Stimulated activated naive CD4-positive, alpha-beta T cell (primary cell): ENCODE data around the gene OR13J1.
"Not testable (repeated sequence)": the region's sequence is repeated elsewhere in the genome, so short reads cannot be mapped to it uniquely, and the experiment has no call there.

Source experiments
- DNase-seq, 6 experiments: peaks; one replicate each; lab custom pipeline; 2025; lab: John Stamatoyannopoulos, UW

OR13J1 gene, protein sequence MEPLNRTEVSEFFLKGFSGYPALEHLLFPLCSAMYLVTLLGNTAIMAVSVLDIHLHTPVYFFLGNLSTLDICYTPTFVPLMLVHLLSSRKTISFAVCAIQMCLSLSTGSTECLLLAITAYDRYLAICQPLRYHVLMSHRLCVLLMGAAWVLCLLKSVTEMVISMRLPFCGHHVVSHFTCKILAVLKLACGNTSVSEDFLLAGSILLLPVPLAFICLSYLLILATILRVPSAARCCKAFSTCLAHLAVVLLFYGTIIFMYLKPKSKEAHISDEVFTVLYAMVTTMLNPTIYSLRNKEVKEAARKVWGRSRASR

DNA sequence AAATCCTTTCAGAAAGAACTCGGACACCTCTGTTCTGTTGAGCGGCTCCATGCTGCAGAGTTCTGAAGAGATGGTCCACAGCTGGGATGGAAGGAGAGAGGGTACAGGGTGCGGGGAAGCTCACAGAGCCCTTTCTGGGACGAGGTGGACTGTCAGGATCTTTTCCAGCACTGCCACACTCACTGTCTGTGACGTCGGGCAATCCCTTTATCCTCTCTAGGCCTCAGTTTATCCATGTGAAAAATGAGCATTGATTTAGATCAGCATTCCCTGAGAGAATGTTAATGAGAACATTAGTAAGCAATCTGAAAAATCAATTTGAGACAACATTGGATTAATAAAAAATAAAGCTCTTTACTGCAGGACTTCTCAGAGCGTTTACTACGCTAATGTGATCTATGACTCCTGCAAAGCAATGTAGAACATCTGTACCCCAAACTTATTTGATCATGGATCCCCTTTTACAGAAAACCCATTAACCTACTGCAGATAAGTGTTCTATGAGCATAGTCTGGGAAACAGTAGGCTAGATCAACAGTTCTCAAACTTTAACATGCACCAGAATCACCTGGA lies at the start of gene OR13J1:
OR13J1 (minus strand) TSS at position 51 of the 573 bp plus-strand sequence; CDS start at position 51, 0 bp downstream.
- DNase-seq = no peak

DNA sequence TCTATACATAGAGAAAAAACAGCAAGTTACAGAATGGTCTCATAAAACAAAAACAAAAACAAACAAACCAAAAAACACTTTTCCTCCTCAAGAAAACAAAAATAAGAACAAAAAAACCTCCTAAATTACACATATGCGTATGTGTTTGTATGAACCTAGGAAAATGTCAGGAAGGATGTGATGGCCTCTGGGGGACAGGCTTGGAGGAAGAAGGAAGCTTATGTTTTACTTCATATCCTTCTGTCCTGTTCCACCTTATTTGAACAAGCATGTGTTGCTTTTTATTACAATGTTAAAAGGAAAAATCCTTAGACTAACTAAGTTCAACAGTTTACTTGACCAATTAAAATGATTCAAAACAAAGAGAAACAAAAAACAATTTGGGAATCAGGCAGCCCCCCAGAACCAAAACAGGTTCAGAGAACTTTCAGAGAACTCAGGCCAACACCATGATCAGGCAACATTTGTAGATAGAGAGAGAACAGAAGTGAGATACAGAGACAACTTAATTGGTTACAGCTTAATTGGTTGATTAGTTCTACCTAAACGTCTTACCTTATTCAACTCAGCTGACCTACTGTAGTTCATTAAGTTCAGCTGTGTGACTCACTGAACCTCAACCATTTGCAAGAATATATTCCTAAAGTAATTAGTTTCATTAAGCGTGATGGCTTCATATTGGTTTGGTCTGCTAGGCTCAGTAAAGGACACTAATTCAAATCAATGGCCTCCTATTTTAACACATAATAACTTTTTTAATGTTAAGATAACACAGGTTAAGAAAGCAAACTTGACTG lies 49.2 kb upstream of the OR13J1 start:
- DNase-seq = no peak

DNA sequence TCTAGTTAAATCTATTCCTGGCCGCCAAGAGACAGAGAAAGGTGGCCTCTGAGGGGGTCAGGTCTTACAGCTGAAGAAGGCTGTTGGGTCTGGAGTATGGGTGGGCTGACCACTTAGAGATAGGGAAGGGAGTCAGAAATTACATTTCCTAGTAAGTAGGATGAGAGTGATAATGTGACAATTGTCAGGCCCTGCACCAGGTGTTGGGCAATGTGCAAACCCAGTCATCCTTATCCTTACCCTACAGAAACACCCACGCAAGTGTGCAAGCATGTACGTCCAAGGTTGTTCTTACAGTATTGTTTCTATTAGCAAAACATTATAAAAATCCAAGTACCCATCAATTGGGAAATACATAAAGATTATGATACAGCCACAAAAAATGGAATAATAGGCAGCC lies 48.6 kb upstream of the OR13J1 start:
- DNase-seq = no peak

DNA sequence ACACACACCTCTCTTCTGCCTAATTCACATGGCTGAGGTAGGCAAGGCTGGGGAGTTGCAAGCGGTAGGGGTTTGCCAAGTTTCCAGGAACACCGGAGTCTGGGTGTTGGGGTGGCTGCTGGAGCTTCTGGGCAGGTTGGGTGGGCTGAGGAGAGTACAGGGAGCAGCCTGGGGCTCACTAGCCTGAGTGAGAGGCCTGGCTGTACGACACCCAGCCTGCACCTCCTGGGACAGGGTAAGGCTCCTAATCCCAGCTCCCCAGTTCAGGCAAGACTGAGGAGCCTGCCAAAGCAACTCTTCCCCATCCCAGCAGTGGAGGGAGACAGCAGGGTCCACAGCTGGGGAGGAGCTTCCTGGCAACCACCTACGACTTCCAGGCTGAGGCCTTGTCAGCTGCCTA lies 47.1 kb upstream of the OR13J1 start:
- no peak for DNase-seq

DNA sequence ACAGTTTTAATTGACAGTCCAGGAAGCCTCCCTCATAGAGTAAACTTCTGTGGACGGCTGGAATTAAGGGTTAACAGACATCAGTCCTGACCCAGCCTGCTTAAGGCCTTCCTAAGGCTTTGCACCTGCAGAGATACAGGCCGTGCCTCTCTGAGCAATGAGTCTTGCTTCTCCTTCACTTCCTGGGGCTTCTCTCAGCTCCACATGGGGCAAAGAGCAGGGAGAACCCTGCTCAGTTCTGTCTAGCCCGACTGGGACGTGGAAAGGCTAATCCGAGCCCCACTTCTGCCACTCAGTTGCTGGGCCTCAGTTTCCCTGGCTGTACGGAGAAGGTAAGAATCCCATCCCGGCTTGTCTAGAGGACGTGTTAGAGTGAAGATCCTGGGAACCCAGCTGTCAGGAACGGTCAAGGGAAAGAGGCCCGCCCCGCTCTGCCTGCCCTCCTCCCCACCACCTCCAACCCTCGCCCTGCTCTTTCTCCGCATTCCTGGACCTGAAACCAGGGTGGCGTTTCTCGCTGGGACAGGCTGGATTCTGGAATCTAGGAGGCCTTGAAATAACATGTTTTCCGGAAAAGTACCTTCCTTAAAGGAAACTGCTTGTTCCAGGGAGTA lies 45.6 kb upstream of the OR13J1 start:
- no peak for DNase-seq

DNA sequence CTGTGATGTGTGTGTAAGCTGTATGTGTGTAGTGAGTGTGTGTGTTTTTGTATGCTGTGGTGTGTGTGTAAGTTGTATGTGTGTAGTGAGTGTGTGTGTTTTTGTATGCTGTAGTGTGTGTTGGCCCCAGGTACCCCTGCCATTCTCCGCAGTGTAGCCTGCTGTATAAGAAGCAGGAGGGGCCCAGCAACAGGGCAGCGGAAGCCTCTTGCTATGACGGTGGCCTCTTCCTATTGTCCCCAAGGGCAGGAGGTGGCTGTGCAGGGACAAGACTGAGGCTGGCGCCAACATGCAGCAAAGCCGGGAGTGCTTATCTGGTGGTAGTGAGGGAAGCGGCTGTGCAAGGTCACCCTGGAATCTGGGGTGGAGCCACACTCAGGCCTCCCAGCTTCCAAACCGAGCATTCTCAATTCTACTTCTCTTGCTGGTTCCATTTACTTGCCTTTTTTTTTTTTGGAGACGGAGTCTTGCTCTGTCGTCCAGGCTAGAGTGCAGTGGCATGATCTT lies 44.2 kb upstream of the OR13J1 start:
- no peak for DNase-seq

DNA sequence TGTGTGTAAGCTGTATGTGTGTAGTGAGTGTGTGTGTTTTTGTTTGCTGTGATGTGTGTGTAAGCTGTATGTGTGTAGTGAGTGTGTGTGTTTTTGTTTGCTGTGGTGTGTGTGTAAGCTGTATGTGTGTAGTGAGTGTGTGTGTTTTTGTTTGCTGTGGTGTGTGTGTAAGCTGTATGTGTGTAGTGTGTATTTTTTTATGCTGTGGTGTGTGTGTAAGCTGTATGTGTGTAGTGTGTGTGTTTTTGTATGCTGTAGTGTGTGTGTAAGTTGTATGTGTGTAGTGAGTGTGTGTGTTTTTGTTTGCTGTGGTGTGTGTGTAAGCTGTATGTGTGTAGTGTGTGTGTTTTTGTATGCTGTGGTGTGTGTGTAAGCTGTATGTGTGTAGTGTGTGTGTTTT lies 43.2 kb upstream of the OR13J1 start:
- not testable (repeated sequence) for DNase-seq

DNA sequence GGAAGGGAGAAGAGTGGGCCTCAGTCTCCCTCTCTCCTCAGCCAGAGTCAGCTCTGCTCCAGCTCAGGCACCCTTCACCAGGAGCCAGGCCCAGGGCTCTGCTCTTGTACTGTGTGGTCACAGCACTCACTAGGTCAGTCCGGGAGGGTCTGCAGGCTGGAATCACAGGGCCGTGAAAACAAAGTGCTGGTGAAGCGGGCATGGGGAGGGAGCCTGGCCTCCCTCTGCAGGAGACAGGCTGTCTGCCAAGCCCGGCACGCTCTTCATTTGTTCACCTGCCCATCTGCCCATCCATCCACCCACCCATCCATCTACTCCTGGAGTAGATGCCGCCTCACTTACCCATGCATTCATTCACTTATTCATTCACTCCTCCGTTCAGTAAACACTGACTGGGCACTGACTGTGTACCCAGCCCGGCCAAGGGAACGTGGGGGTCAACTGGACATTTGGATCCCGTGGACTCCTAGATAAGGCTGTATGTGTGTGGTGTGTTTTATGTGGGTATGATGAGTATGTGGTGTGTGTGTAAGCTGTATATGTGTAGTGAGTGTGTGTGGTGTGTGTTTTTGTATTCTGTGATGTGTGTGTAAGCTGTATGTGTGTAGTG lies 42.7 kb upstream of the OR13J1 start:
- no peak for DNase-seq

DNA sequence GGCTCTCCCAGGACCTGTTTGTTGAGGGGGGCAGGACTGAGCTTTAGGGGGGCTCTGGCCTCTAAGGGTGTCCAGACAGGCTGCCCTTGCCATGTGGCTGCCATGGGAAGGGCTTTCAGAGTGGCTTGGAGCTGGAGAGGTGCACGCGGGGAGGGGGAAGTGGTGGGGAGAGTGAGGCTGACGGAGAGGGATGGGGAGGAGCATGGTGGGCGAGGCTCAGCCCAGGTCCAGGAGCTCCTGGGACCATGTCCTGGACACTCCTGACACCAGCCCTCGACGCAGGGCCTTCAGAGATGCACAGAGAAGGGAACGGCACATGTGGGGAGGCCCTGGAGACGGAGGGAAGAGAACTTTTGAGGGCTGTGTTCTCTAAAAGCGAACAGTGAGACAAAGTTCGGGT lies 41.5 kb upstream of the OR13J1 start:
- DNase-seq = no peak

DNA sequence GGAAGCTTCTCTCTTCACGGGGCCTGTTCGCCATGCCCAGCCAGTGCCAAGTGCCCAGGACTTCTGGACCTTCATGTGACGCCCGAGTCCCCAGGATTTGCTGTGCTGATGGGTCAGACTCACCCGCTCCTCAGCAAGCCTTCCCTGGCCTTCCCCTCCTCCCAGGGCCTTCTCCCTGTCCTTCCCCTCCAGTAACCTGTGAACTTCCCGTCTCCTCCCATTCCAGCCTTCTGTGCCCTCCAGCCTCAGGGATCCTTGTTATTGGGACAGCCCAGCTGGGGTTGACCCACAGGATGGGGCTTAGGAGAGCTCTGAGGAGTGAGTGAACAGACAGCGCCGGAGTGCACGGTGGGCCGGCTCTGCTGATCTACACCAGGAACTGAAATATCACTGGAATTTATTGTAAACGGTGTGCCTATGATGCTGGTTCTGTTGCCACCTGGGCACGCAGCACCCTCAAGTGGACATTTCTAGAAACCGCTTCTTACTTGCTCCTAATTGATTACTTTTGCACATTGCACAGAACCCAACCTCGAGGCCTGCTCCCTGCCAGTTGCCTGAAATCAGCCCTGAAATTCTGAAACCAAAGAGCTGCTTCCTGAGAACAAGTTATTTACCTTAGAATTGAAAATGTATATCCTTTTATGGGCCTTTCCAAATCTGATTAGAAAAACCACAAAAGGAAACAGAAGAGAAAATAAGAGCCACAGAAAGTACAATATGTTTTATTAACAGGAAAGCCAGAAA lies 40.6 kb upstream of the OR13J1 start:
- DNase-seq = peak; percentile 21 to 71 (median 30)

DNA sequence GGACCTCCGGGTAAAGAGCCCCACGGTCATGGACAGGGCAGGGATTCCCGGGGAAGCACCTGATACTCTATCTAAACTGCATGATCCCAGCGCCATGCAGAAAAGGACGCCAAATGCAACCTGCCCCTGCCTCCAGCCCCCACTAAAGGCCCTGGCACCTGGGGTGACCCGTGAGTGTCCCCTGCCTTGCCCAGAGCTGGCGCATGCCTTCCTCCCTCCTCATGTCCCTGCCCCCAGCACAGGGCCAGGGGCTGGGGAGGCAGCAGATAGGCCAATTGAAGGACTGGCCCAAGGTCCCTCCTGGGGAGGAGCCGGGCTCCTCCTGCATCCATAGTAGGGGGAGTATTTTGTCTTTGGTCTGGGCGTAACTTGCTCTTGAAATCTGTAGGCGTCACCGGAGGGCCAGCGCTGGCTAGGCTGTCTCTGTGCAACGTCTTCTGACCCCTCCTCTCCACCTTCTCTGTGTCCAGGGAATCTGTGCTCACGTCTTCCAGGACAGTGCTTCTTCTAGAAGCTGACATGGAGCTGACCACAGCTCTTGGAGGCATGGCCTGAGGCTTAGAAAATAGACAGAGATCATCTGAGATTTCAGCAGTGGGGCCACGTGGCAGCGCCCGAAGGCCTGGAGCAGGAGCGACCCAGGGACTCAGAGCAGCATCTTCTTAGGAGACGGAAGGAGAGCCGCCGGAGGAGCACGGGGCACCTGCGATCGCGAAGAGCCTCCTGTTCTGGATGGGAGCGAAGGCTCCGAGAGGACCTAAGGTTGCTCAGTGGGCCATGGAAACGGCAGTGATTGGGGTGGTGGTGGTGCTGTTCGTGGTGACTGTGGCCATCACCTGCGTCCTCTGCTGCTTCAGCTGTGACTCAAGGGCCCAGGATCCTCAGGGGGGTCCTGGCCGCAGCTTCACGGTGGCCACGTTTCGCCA lies 39.7 kb upstream of the OR13J1 start:
- DNase-seq = no peak

DNA sequence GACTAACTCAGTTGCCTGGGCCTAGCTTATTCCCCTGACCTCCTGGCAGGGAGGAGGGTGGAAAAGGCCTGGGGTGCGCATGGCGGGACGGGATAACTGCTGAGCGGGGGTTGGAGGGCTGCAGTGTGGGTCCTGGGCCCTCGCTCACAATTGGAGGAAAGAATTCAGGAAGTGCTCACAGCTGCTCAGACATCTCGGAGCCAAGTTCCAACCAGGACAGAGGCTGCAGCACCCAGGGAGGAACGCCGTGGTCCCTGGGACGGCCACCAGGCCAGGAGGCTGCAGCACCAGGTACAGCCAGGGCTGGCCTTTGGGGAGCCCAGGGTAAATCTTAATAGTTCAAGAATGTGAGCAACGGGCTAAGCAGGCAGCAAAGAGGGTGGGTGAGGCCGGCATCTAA lies 39.1 kb upstream of the OR13J1 start, which contains the start of gene SPAAR:
SPAAR (plus strand) TSS at position 217 of the 400 bp plus-strand sequence. CDS start 974 bp downstream, outside the sequence.
- DNase-seq = no peak

DNA sequence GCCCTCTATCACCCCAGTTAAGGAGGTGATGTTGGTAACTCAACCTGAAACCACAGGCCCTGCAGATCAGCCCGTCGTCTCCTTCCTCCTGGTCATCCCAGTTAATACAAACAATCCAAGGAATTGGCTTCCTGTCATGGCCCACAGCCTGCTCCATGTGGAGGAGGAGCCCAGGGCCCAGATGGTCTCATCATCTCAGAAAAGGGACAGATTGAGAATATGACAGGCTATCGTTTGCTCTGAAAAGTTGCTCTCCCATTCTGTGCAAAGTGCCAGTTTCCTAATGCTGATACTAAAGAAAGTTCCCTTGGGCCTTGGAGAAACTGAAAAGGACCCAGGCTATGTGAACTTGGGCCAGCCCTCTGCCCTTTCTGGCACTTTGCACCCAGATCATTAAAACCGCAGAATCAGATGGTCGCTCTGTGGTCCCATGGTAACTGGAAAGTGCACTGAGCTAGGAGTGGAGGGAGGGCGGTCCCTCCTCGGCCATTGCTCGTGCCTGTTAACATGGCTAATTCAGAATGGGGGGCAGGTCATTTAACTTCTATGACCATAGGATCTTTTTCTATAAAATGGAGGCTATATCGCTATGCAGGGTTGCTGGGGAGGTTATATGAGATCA lies 38.4 kb upstream of the OR13J1 start:
- peak in 1 of 6 experiments; percentile 31 for DNase-seq

DNA sequence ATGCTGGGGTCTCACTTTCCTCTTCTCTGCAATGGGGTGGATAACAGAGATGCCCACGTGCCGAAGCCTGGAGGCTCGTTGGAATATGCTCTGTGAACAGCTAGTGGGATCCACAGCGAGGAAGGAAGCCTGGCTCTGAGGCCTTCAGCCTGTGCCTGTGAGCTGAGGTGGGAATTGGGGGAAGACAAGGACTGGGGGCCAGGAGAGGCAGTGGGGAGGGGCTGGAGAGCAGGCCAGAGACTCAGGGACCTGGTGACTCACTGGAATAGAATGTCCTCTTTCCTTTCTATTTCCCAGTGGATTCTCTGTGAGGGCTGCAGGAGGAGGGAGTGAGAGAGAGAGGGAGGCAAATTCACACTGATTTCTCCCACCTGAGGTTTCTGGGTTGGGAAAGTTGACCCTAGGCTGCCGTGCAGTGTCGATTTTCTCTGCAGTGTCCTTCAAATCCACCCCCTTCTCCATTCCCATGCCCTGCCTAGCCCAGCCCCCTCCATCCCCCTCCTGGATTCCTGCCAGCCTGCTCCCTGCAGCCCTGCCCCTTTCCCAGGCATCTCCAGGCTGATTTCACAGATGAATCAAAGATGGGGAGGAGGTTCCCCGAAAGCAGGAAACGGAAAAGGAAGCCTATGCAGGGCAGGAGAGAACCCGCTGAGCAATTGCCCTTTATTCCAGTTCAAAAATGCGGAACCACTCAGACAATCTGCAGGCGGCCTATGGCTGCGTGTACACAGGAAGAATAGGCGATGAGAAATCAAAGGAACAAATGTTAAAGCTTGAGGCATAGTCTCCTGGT lies 37.7 kb upstream of the OR13J1 start:
- peak in 1 of 6 experiments; percentile 15 for DNase-seq

DNA sequence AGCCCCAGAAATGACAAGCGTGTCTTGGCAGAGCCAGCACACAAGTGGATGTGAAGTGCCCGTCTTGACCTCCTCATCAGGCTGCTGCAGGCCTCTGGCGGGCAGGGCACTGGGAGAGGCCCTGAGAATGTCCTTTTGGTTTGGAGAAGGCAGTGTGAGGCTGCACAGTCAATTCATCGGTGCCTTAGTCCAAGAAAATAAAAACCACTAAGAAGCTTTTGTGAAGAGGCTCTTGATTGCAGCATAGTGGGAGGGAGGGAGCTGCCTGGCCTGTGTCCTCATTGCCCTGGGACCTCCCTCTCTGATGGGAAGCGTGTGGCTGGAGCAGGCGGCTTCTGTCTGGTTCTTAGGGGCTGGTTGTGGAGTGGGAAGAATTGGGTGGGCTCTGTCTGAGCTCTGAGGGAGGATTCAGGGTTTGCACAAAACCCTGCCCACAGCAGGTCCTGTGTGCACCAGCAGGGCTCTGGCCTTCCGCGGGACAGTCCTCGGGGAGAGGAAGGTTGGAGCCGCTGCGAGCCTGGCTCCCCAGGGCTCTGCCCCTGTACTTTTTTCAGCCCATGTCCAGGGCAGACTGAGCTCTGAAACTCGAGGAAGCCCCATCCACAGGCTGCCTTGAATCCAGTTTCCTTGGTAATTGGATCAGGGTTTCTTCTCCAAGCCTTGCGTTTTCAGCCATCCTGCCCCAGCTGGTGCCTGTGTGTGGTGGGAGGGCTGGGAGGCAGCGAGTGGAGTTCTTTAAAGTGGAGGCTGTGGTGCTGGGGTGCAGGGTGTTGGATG lies 36.9 kb upstream of the OR13J1 start:
- DNase-seq = peak in 1 of 6 experiments; percentile 2

DNA sequence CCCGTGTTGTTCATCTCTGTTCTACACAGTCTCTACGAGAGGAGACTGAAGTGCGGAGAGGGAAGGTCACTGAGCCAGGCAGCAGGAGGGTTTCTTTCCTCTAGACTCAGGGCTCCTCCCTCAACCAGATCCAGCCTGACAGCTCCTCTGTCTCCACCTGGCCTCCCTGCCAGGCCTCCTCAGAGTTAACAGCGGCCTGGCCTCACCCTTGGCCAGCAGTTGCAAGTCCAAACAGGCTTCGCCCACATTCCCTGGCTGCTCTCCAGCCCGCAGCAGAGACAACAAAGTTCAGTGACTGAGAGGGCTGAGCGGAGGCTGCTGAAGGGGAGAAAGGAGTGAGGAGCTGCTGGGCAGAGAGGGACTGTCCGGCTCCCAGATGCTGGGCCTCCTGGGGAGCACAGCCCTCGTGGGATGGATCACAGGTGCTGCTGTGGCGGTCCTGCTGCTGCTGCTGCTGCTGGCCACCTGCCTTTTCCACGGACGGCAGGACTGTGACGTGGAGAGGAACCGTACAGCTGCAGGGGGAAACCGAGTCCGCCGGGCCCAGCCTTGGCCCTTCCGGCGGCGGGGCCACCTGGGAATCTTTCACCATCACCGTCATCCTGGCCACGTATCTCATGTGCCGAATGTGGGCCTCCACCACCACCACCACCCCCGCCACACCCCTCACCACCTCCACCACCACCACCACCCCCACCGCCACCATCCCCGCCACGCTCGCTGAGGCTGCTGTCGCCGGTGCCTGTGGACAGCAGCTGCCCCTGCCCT lies 35.9 kb upstream of the OR13J1 start, which contains the start of gene HRCT1:
HRCT1 (plus strand) TSS at position 291 of the 768 bp plus-strand sequence; CDS start at position 377, 86 bp downstream.
- DNase-seq = no peak
